GM18867 (cell line): ENCODE results near the gene TM9SF3.

ENCODE experiments used
- ATAC-seq: cut with Tn5 transposase; IDR thresholded peaks from one replicate; pipeline ENCODE4 v1.9.1; 2021; ENCODE audit warnings: mild to moderate bottlenecking, moderate library complexity; ENCODE audit not compliant: unreplicated experiment

Gene TM9SF3

GRCh38 chr10:96482815-96483588 lies 103.8 kb downstream of the TM9SF3 start:
- no peak for ATAC-seq

GRCh38 chr10:96478355-96478754 lies 108.5 kb downstream of the TM9SF3 start:
- no peak for ATAC-seq

GRCh38 chr10:96473866-96474265 lies 112.9 kb downstream of the TM9SF3 start:
- ATAC-seq, result no peak

DNA sequence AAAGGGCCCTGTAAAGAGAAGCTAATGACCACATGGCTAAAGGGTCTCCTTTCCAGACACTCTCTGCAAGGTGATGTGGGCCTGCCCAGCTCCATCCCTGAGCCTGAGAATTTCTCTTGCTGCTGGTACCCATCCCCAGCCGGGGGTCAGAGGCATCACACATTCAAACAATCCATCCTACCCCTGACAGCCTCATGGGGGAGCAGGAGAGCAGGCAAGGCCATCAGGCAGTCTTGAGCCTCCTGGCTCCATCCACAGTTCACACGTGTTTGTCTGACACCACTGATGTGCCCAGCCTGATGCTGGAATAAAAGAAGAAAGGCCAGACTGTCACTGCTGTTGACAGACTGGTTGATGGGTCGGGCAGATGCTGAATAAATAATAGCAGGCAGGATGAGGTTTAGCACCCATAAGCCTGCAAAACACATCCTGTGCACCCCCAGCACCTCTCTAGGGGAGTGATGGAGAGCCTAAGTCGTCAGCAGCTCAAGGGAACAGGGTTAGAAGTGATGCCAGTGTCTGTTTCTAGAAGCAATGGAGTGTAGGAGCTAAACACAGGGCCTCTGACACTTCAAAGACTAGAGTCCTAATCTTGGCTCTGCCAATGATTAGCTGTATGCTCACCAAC lies 116.6 kb downstream of the TM9SF3 start:
- peak; percentile 73 for ATAC-seq

DNA sequence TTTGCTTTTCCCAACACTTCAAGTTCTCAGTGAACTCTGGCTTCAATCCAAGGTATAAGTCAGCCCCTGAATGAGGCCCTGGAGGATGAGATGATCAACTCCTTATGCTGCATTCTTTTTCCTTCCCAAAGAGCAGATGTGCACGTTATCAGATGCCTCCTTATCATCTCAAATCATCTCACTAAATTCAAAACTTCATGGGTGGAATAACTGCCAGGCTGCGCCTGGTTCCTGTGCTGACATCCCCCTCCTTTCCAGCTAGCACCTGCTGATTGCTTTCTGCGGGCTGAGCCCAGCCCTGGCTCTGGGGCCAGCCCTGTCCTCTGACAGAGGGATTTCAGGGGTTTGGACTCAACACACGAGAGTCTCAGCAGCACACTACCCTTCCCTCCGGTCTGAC lies 118.0 kb downstream of the TM9SF3 start:
- ATAC-seq, result no peak
